K562 (cell line): ENCODE data around the gene RAI1. TPM values are rescaled to one million over a fixed set of nuclear protein-coding genes. Genes with fewer than 3 reads are reported as not detected.

ENCODE experiments used
- ATAC-seq: fragments of 200-7000 bp; cut with Tn5 transposase; 3 replicates; pipeline ENCODE4 v1.9.1; 2020; ENCODE audit warnings: moderate library complexity
- BruUV-seq: library from RNA; stranded (reverse); fragments of 400-500 nt; replicated peaks from 2 replicates; lab custom pipeline; 2021; lab: Mats Ljungman, UMichigan
- CTCF ChIA-PET: fragments of 300-600 bp; formaldehyde crosslinking; extraction: SDS; loops from one replicate; lab custom pipeline; 2021; ENCODE audit warnings: low intra/inter-chr PET ratio; lab: Yijun Ruan, JAX
- POLR2A ChIA-PET: fragments of 300-600, 350-650 bp; sonication (Branson Sonifier 250); formaldehyde crosslinking; extraction: SDS; loops from one replicate; lab custom pipeline; 2021; ENCODE audit warnings: antibody characterized with exemption, inconsistent platforms; lab: Yijun Ruan, JAX
- DNase-seq, 4 experiments: peaks; one replicate each; pipeline versions ENCODE4 v3.0.0 to v3.0.0-alpha.2; 2011 to 2018; ENCODE audit warnings: low spot score in 3 of 4, mixed read lengths in 3 of 4; ENCODE audit errors: extremely low read depth in 1 of 4
- FAIRE-seq: peaks from 2 replicates; lab custom pipeline; 2011; peaks lifted over from hg19 to GRCh38; lab: Jason Lieb, UNC
- H2AFZ ChIP-seq: 2 replicates; pipeline ENCODE4 v1.6.0; 2011; ENCODE audit warnings: low read depth, low read length, control low read depth, inconsistent platforms
- H3K27ac ChIP-seq: fragments of 200-600 bp; 3 replicates; pipeline ENCODE4 v1.8.0; 2011; ENCODE audit warnings: low read depth, mild to moderate bottlenecking, control low read depth, inconsistent platforms, low read length, moderate library complexity, mixed read lengths; ENCODE audit errors: extremely low read depth
- H3K27me3 ChIP-seq, 2 experiments: fragments of 300-600 bp in 1 of 2; 2 replicates in 1 of 2; 3 replicates in 1 of 2; pipeline versions ENCODE4 v1.6.0 to v1.8.0; 2011; ENCODE audit warnings: inconsistent platforms in 2 of 2, low read length in 2 of 2, mild to moderate bottlenecking in 1 of 2, mixed read lengths in 1 of 2, moderate library complexity in 1 of 2; ENCODE audit not compliant: control insufficient read depth in 2 of 2, insufficient read depth in 2 of 2
- H3K36me3 ChIP-seq: fragments of 300-600 bp; 3 replicates; pipeline ENCODE4 v1.8.0; 2011; ENCODE audit warnings: mild to moderate bottlenecking, low read length, inconsistent platforms; ENCODE audit not compliant: control insufficient read depth, insufficient read depth
- H3K4me1 ChIP-seq, 2 experiments: fragments of 200-600 bp in 1 of 2; replicated peaks in 1 of 2; 2 replicates in 1 of 2; 3 replicates in 1 of 2; pipeline versions ENCODE4 v1.5.1 to v1.8.0; 2011; ENCODE audit warnings: inconsistent platforms in 2 of 2, low read length in 2 of 2, mild to moderate bottlenecking in 1 of 2, mixed read lengths in 1 of 2, moderate library complexity in 1 of 2; ENCODE audit not compliant: control insufficient read depth in 2 of 2, insufficient read depth in 2 of 2
- H3K4me2 ChIP-seq: 2 replicates; pipeline ENCODE4 v1.6.1; 2011; ENCODE audit warnings: low read length, control low read depth, inconsistent platforms, mixed read lengths; ENCODE audit not compliant: insufficient read depth
- H3K4me3 ChIP-seq: fragments of 200-600 bp; sonication (generic), shearing (Covaris generic); 2 replicates; pipeline ENCODE4 v1.5.1; 2016; ENCODE audit warnings: control low read depth, inconsistent platforms
- H3K79me2 ChIP-seq: fragments of 200-600 bp; 3 replicates; pipeline ENCODE4 v1.8.0; 2011; ENCODE audit warnings: low read length, inconsistent platforms; ENCODE audit not compliant: control insufficient read depth, insufficient read depth
- H3K9ac ChIP-seq, 2 experiments: 2 replicates each; pipeline versions ENCODE4 v1.6.0 to v1.6.1; 2011; ENCODE audit warnings: low read depth in 2 of 2, low read length in 2 of 2, control low read depth in 1 of 2, inconsistent platforms in 1 of 2, mild to moderate bottlenecking in 1 of 2, mixed read lengths in 1 of 2; ENCODE audit not compliant: insufficient read depth in 1 of 2
- H3K9me1 ChIP-seq: one replicate; pipeline ENCODE4 v1.6.0; 2011; ENCODE audit warnings: inconsistent platforms, mild to moderate bottlenecking, low read length, moderate library complexity; ENCODE audit not compliant: control insufficient read depth, insufficient read depth
- H3K9me3 ChIP-seq: replicated peaks from 2 replicates; pipeline ENCODE4 v1.5.1; 2011; ENCODE audit warnings: low read depth, low read length, inconsistent platforms; ENCODE audit not compliant: control insufficient read depth, insufficient read depth
- H4K20me1 ChIP-seq: replicated peaks from 2 replicates; pipeline ENCODE4 v1.6.1; 2011; ENCODE audit warnings: low read length, inconsistent platforms, mixed read lengths; ENCODE audit not compliant: control insufficient read depth, insufficient read depth
- EGR1 ChIP-seq: fragments of 450-650 bp; conservative IDR thresholded peaks from 2 replicates; pipeline ENCODE4 v1.6.1; 2017; ENCODE audit warnings: mild to moderate bottlenecking
- EP400 ChIP-seq: fragments of 450-650 bp; IDR thresholded peaks from 2 replicates; pipeline ENCODE4 v1.6.1; 2017; ENCODE audit warnings: antibody characterized with exemption, mild to moderate bottlenecking, moderate library complexity
- ETV6 ChIP-seq, 3 experiments: fragments of 150-350 bp in 1 of 3; sonication (generic) in 1 of 3; formaldehyde crosslinking in 1 of 3; IDR thresholded peaks; 2 replicates each; pipeline versions ENCODE4 v1.6.1 to v1.8.0; 2014 to 2022; ENCODE audit warnings: borderline replicate concordance in 2 of 3, low read depth in 2 of 3, antibody characterized with exemption in 1 of 3, low read length in 1 of 3, mild to moderate bottlenecking in 1 of 3, missing genetic modification reagents in 1 of 3
- GABPA ChIP-seq: fragments of 200-800 bp; sonication (Bioruptor generic); conservative IDR thresholded peaks from 2 replicates; pipeline ENCODE4 v1.6.1; 2016; ENCODE audit warnings: low read depth, missing genetic modification characterization, missing compliant biosample characterization
- HINFP ChIP-seq: fragments of 450-650 bp; conservative IDR thresholded peaks from 2 replicates; pipeline ENCODE4 v1.6.1; 2016; ENCODE audit warnings: missing genetic modification characterization, low read depth, mild to moderate bottlenecking, control low read depth, missing compliant biosample characterization
- RBM25 ChIP-seq: fragments of 200-400 bp; formaldehyde crosslinking; IDR thresholded peaks from 2 replicates; pipeline ENCODE4 v1.6.1; 2018; ENCODE audit warnings: low read length, low read depth, moderate library complexity; ENCODE audit not compliant: severe bottlenecking
- SMAD1 ChIP-seq: fragments of 150-350 bp; IDR thresholded peaks from 2 replicates; pipeline ENCODE4 v1.6.1; 2014; ENCODE audit warnings: low read length, low read depth; ENCODE audit not compliant: partially characterized antibody
- SUPT5H ChIP-seq: fragments of 450-650 bp; IDR thresholded peaks from 2 replicates; pipeline ENCODE4 v1.6.1; 2016
- ZBTB43 ChIP-seq: sonication (generic); formaldehyde crosslinking; IDR thresholded peaks from 2 replicates; pipeline ENCODE4 v1.8.0; 2023; ENCODE audit warnings: mild to moderate bottlenecking, missing genetic modification reagents
- WGBS: fragments of 100-300 bp; shearing (Covaris generic); methylation state at CpG from one replicate; pipeline ENCODE4 v1.1.6; 2016; ENCODE audit warnings: low coverage, mixed read lengths; ENCODE audit not compliant: insufficient coverage; ENCODE audit errors: missing lambda C conversion rate; 5-methylcytosine and 5-hydroxymethylcytosine counted together
- in situ Hi-C: fragments of 300-500 bp; cut with MboI; formaldehyde crosslinking; loops from 4 replicates; pipeline ENCODE4 v1.15.0; 2018; ENCODE audit warnings: inconsistent platforms, mixed read lengths
- intact Hi-C: fragments of 100-400 bp; cut with micrococcal nuclease; formaldehyde crosslinking; loops from 2 replicates; pipeline ENCODE4 v1.14.2; 2022
- polyA plus RNA-seq, 8 experiments: library from polyadenylated mRNA; depleted of rRNA in 4 of 8; stranded (reverse) in 5 of 8; unstranded in 3 of 8; fragments of >200 nt; fragmentation: Nextera tagmentation in 2 of 8; fragmentation: Illumina TruSeq in 1 of 8; extraction: Ambion mirVana in 2 of 8; extraction: Trizol in 1 of 8; gene quantifications; 2 replicates each; pipeline versions ENCODE4 v1.2.1 to v1.2.3, GENCODE V29; 2011 to 2014; ENCODE audit warnings: inconsistent platforms in 1 of 8, missing spikeins in 1 of 8
- total RNA-seq, 7 experiments: library from RNA; depleted of rRNA in 6 of 7; stranded (reverse); fragments of >200 nt in 6 of 7; fragmentation: Illumina TruSeq in 2 of 7; extraction: Trizol in 2 of 7; gene quantifications; 2 replicates each; pipeline versions ENCODE4 v1.2.1 to v1.2.3, GENCODE V29; 2011 to 2021; ENCODE audit warnings: low replicate concordance in 1 of 7

Gene RAI1
- total and polyA plus RNA-seq, 9 of the 15 experiments (the other 6 are each of a cell fraction or from before 2014, with no cell fraction given), result 0.68 to 19.9 (median 5.5) TPM

- WGBS, result 97% methylated on average over 13 of the region's 30 CpGs
- Histone ChIP-seq H3K27me3 (no peaks in the 10 kb centered on the region), H3K9ac (no peak overlapping the region; a peak in 1 of 4 replicates), H3K9me1 (no peaks in the 10 kb centered on the region), H3K4me1 (peaks cover 0 to 54% of the 10 kb centered on the region in 2 experiments; a peak in 3 of 5 replicates), H3K9me3 (no peaks in the 10 kb centered on the region), H2AFZ (no peak overlapping the region), H3K4me3 (no peak overlapping the region), H3K27ac (no peak overlapping the region), H3K4me2 (no peak overlapping the region)
- POLR2A ChIA-PET, result no interaction called here
- intact Hi-C loops, result no loop called here
- no peak for TF ChIP-seq GABPA (tag)
- no peak for TF ChIP-seq EGR1
- no peak for TF ChIP-seq EP400
- no peak for TF ChIP-seq ETV6 (IDR thresholded peaks at IDR 0.05; ENCODE audit: borderline replicate concordance in 1 of 2, low read depth in 2 of 2, low read length in 1 of 2)
- TF ChIP-seq ETV6 (CRISPR knock-in tag; IDR thresholded peaks at IDR 0.05; ENCODE audit: borderline replicate concordance), result no peak
- no peak for TF ChIP-seq ZBTB43 (CRISPR knock-in tag)
- TF ChIP-seq RBM25, result no peak
- no peak for TF ChIP-seq SMAD1
- TF ChIP-seq SUPT5H, result no peak
- TF ChIP-seq HINFP (tag), result no peak
- TF ChIP-seq, all 486 proteins: peak for 0
- CTCF ChIA-PET, result no interaction called here
- FAIRE-seq, result no peak
- Histone ChIP-seq H3K36me3 (peaks cover 20% of the 10 kb centered on the region; the same call in 2 of the 3 replicates), H3K79me2 (no peaks in the 10 kb centered on the region), H4K20me1 (no peaks in the 10 kb centered on the region)
- BruUV-seq, result no TSS peak
- no peak for ATAC-seq
- in situ Hi-C loops, result no loop called here
- DNase-seq, result no peak
Measured at GRCh38 chr17:17793378-17794214, 112.3 kb downstream of the RAI1 start.
